Panc1 (cell line): ENCODE data around the gene DMRT3. TPM values are rescaled to one million over a fixed set of nuclear protein-coding genes. Genes with fewer than 3 reads are reported as not detected.

Experiments
- ATAC-seq: fragments of 200-7000 bp; cut with Tn5 transposase; 2 replicates; pipeline ENCODE4 v1.9.1; 2020; ENCODE audit warnings: mild to moderate bottlenecking, moderate library complexity
- BruUV-seq: library from RNA; stranded (reverse); fragments of 400-500 nt; replicated peaks from 2 replicates; lab custom pipeline; 2021; lab: Mats Ljungman, UMichigan
- CTCF ChIA-PET: fragments of 300-600 bp; sonication (Branson Sonifier 250); formaldehyde crosslinking; loops from one replicate; lab custom pipeline; 2022; ENCODE audit warnings: antibody characterized with exemption; lab: Charles Lee
- POLR2A ChIA-PET: fragments of 300-600 bp; sonication (Branson Sonifier 250); formaldehyde crosslinking; loops from one replicate; lab custom pipeline; 2022; ENCODE audit warnings: antibody characterized with exemption; lab: Charles Lee
- DNase-seq: peaks from one replicate; pipeline ENCODE4 v3.0.0-alpha.2; 2010; ENCODE audit warnings: low read depth, low spot score
- H3K27ac ChIP-seq: 2 replicates; pipeline ENCODE4 v1.5.1; 2011; ENCODE audit warnings: mild to moderate bottlenecking, low read length, inconsistent platforms
- H3K27me3 ChIP-seq: fragments of 200-500 bp; sonication (Bioruptor generic); 2 replicates; pipeline ENCODE4 v1.6.0; 2014; ENCODE audit warnings: low read length, inconsistent platforms; ENCODE audit not compliant: control insufficient read depth, insufficient read depth
- H3K36me3 ChIP-seq: fragments of 200-500 bp; sonication (Bioruptor generic); 2 replicates; pipeline ENCODE4 v1.5.1; 2014; ENCODE audit warnings: inconsistent platforms, mild to moderate bottlenecking, low read length, moderate library complexity; ENCODE audit not compliant: control insufficient read depth, insufficient read depth
- H3K4me1 ChIP-seq: 2 replicates; pipeline ENCODE4 v1.5.1; 2011; ENCODE audit warnings: inconsistent platforms, mild to moderate bottlenecking, low read length, moderate library complexity; ENCODE audit not compliant: control insufficient read depth, insufficient read depth
- H3K4me3 ChIP-seq, 2 experiments: 2 replicates each; pipeline ENCODE4 v1.5.1; 2011 to 2012; ENCODE audit warnings: low read depth in 2 of 2, low read length in 2 of 2, mild to moderate bottlenecking in 2 of 2, inconsistent platforms in 1 of 2, moderate library complexity in 1 of 2
- H3K9me3 ChIP-seq: fragments of 200-500 bp; sonication (Bioruptor generic); 2 replicates; pipeline ENCODE4 v1.5.1; 2014; ENCODE audit warnings: low read depth, mild to moderate bottlenecking, inconsistent platforms, low read length, moderate library complexity; ENCODE audit not compliant: control insufficient read depth, insufficient read depth
- POLR2AphosphoS5 ChIP-seq: IDR thresholded peaks from 2 replicates; pipeline ENCODE4 v1.6.1; 2012; ENCODE audit warnings: mild to moderate bottlenecking, low read depth, low read length, moderate library complexity
- REST ChIP-seq, 2 experiments: IDR thresholded peaks; 2 replicates each; pipeline ENCODE4 v1.6.1; 2011 to 2012; ENCODE audit warnings: low read depth in 2 of 2, control low read depth in 1 of 2, low read length in 1 of 2, mild to moderate bottlenecking in 1 of 2, moderate library complexity in 1 of 2; ENCODE audit not compliant: insufficient read depth in 1 of 2
- SIN3A ChIP-seq: IDR thresholded peaks from 2 replicates; pipeline ENCODE4 v1.6.1; 2012; ENCODE audit warnings: low read depth, mild to moderate bottlenecking, low read length, moderate library complexity, borderline replicate concordance; ENCODE audit not compliant: insufficient read depth
- TCF7L2 ChIP-seq: IDR thresholded peaks from 2 replicates; pipeline ENCODE4 v1.6.1; 2011; ENCODE audit warnings: mild to moderate bottlenecking, low read depth, low read length, inconsistent platforms
- in situ Hi-C: cut with HindIII; loops from 2 replicates; pipeline ENCODE4 v1.10.0; 2016; ENCODE audit warnings: low sequenced_read_pairs, low pct_unique_long_range_greater_than_20kb
- intact Hi-C: fragments of 100-400 bp; cut with micrococcal nuclease; formaldehyde crosslinking; loops from one replicate; pipeline ENCODE4 v1.10.0; 2022; ENCODE audit not compliant: unreplicated experiment
- total RNA-seq: library from RNA; stranded (reverse); gene quantifications from one replicate; pipeline ENCODE4 v1.2.1, GENCODE V29; 2021; ENCODE audit not compliant: unreplicated experiment
- TF ChIP-seq, protein P1 (sequence below): fragments of 450-650 bp; IDR thresholded peaks from 2 replicates; pipeline ENCODE4 v1.5.1; 2017; ENCODE audit warnings: mild to moderate bottlenecking

DMRT3 gene
- total RNA-seq, 1 experiment from 2014 or later = not detected

- no peaks in the 10 kb centered on the region for H3K36me3 ChIP-seq
- intact Hi-C loops (no loop called here), in situ Hi-C loops (no loop called here)
- H3K9me3 ChIP-seq = no peaks in the 10 kb centered on the region
- DNase-seq (no peak), ATAC-seq (no peak)
- H3K4me1 ChIP-seq = no peaks in the 10 kb centered on the region
- TF ChIP-seq REST (IDR thresholded peaks at IDR 0.05; ENCODE audit: insufficient read depth in 1 of 2, low read depth in 2 of 2, low read length in 1 of 2) (no peak), TCF7L2 (no peak), SIN3A (no peak), POLR2AphosphoS5 (no peak)
- TF ChIP-seq, protein P1, sequence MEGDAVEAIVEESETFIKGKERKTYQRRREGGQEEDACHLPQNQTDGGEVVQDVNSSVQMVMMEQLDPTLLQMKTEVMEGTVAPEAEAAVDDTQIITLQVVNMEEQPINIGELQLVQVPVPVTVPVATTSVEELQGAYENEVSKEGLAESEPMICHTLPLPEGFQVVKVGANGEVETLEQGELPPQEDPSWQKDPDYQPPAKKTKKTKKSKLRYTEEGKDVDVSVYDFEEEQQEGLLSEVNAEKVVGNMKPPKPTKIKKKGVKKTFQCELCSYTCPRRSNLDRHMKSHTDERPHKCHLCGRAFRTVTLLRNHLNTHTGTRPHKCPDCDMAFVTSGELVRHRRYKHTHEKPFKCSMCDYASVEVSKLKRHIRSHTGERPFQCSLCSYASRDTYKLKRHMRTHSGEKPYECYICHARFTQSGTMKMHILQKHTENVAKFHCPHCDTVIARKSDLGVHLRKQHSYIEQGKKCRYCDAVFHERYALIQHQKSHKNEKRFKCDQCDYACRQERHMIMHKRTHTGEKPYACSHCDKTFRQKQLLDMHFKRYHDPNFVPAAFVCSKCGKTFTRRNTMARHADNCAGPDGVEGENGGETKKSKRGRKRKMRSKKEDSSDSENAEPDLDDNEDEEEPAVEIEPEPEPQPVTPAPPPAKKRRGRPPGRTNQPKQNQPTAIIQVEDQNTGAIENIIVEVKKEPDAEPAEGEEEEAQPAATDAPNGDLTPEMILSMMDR = no peak
- BruUV-seq = no TSS peak
- ChIA-PET POLR2A (no interaction called here), CTCF (no interaction called here)
- no peak overlapping the region for H3K27ac ChIP-seq
- no peak overlapping the region for H3K4me3 ChIP-seq
- no peaks in the 10 kb centered on the region for H3K27me3 ChIP-seq
These were observed 4.2 kb downstream of the DMRT3 start for GRCh38 chr9:980640-981039.

DNA sequence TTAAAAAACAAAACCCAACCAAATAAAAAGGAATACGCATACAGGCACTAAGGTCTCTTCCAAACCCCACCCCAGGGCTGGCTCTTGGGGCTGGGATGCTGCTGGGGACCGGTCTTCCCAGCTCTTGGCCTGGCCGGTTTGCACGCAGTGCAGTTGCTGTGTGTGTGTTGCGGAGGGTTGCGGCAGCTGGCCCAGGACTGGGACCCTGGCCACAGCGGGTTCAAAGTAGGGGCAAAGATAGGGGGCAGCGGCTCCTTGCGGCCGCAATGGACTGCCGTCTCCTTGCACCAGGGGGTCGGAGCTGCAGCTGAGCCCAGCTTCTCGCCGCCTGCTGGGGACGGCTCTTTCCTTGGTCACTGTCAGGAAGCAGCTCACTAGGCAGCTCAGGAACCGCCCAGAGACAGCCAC, 5.0 kb downstream of the DMRT3 start:
- ChIA-PET POLR2A (no interaction called here), CTCF (no interaction called here)
- TF ChIP-seq REST (IDR thresholded peaks at IDR 0.05; ENCODE audit: insufficient read depth in 1 of 2, low read depth in 2 of 2, low read length in 1 of 2) = no peak
- TF ChIP-seq TCF7L2 = no peak
- TF ChIP-seq, protein P1 = no peak
- no peak for TF ChIP-seq POLR2AphosphoS5
- no peak for TF ChIP-seq SIN3A
- in situ Hi-C loops (no loop called here), intact Hi-C loops (no loop called here)
- Histone ChIP-seq H3K27ac (no peak overlapping the region), H3K4me1 (no peaks in the 10 kb centered on the region), H3K4me3 (no peak overlapping the region), H3K27me3 (no peaks in the 10 kb centered on the region), H3K9me3 (no peaks in the 10 kb centered on the region), H3K36me3 (no peaks in the 10 kb centered on the region)
- BruUV-seq = no TSS peak
- DNase-seq = no peak
- ATAC-seq = no peak
